Measurements from ENCODE around the gene DYNLRB1. TPM values are rescaled to one million over a fixed set of nuclear protein-coding genes. Genes with fewer than 3 reads are reported as not detected.

The DYNLRB1 gene
- total RNA-seq, 2 donors from 2014 or later: 106 to 107 TPM

GRCh38 chr20:34578521-34578920 is 62.3 kb downstream of the DYNLRB1 start:
- no peak for DNase-seq
- H3K4me1 ChIP-seq: peaks cover 12% of the 10 kb centered on the region
- intact Hi-C loops (cut with DNase I): loop anchor here (5.0 kb wide), 1 partner anchor 189 kb away; no protein-coding TSS in a partner anchor
- TF ChIP-seq, protein P1, sequence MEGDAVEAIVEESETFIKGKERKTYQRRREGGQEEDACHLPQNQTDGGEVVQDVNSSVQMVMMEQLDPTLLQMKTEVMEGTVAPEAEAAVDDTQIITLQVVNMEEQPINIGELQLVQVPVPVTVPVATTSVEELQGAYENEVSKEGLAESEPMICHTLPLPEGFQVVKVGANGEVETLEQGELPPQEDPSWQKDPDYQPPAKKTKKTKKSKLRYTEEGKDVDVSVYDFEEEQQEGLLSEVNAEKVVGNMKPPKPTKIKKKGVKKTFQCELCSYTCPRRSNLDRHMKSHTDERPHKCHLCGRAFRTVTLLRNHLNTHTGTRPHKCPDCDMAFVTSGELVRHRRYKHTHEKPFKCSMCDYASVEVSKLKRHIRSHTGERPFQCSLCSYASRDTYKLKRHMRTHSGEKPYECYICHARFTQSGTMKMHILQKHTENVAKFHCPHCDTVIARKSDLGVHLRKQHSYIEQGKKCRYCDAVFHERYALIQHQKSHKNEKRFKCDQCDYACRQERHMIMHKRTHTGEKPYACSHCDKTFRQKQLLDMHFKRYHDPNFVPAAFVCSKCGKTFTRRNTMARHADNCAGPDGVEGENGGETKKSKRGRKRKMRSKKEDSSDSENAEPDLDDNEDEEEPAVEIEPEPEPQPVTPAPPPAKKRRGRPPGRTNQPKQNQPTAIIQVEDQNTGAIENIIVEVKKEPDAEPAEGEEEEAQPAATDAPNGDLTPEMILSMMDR (IDR thresholded peaks at IDR 0.05): no peak
- H3K36me3 ChIP-seq: no peaks in the 10 kb centered on the region
- H3K9ac ChIP-seq (ENCODE audit: low read depth in 2 of 2, low read length in 2 of 2): no peak overlapping the region
- H3K27me3 ChIP-seq: no peaks in the 10 kb centered on the region
- H3K4me3 ChIP-seq: no peak overlapping the region
- no peaks in the 10 kb centered on the region for H3K9me3 ChIP-seq
- H3K27ac ChIP-seq: no peak overlapping the region

GRCh38 chr20:34579191-34579978 is 63.2 kb downstream of the DYNLRB1 start:
- TF ChIP-seq, protein P1 (IDR thresholded peaks at IDR 0.05): peak; percentile 52
- no peaks in the 10 kb centered on the region for H3K27me3 ChIP-seq
- H3K36me3 ChIP-seq: no peaks in the 10 kb centered on the region
- H3K4me1 ChIP-seq: peaks cover 12% of the 10 kb centered on the region
- no peak overlapping the region for H3K4me3 ChIP-seq
- intact Hi-C loops (cut with DNase I): loop anchor here (5.0 kb wide), 1 partner anchor 188 kb away; no protein-coding TSS in a partner anchor
- H3K9ac ChIP-seq (ENCODE audit: low read depth in 2 of 2, low read length in 2 of 2): peak overlapping the region in 1 of 2 donors; percentile 43
- peak overlapping the region; percentile 34 for H3K27ac ChIP-seq
- no peaks in the 10 kb centered on the region for H3K9me3 ChIP-seq
- peak; percentile 85 for DNase-seq

- no peak overlapping the region for H3K4me3 ChIP-seq
- DNase-seq: peak; percentile 68
- TF ChIP-seq, protein P1 (IDR thresholded peaks at IDR 0.05): no peak
- intact Hi-C loops (cut with DNase I): loop anchor here (5.0 kb wide), 2 partner anchors 127 to 187 kb away; no protein-coding TSS in a partner anchor
- peaks cover 12% of the 10 kb centered on the region for H3K4me1 ChIP-seq
- peak overlapping the region in 1 of 2 donors; percentile 32 for H3K9ac ChIP-seq (ENCODE audit: low read depth in 2 of 2, low read length in 2 of 2)
- no peaks in the 10 kb centered on the region for H3K27me3 ChIP-seq
- H3K27ac ChIP-seq: peak overlapping the region; percentile 34
- no peaks in the 10 kb centered on the region for H3K36me3 ChIP-seq
- no peaks in the 10 kb centered on the region for H3K9me3 ChIP-seq
Measured at GRCh38 chr20:34579979-34580940, 64.0 kb downstream of the DYNLRB1 start.

DNA sequence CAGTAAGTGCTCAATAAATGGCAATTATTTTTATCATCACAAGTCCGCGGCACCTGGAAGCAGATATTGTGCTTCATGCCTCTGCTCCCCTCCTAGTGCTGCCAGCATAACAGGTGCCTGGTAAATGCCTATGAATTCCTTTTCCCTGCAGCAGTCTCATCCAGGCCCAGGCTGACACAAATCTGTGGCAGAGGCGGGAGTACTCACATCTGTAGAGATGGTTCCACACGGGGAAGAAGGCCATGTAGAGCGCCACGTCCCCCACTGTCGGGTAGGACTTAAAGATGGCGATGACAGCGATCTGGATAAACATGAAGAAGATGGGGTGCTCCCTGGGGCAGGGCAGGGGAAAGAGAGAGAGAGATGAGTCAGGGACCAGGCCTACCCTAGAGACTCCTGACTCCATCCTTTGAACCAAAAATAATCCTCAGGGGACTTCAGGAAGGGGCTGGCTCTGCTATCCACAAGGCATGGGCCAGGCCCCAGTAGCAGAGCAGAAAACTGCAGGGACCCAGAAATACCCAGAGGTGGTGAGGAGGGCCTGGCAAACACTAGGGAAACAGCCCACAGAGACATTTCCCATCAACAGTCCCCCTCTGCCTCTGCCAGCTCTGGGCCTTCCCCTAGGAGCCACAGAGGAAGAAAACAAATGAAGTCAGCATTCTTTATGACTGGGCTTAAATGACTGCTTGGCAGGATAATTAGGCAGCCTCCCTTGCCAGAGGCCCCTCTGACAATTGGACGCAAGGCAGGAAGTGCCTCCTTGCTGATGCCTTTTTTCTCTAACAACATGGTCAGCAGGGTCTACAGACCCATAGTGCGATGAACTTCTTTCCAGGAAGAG is 65.3 kb downstream of the DYNLRB1 start:
- Histone ChIP-seq H3K36me3 (no peaks in the 10 kb centered on the region), H3K9me3 (no peaks in the 10 kb centered on the region), H3K4me3 (no peak overlapping the region), H3K27me3 (no peaks in the 10 kb centered on the region), H3K27ac (peak overlapping the region; percentile 13), H3K4me1 (peaks cover 12% of the 10 kb centered on the region), H3K9ac (ENCODE audit: low read depth in 2 of 2, low read length in 2 of 2) (no peak overlapping the region)
- no peak for DNase-seq
- TF ChIP-seq, protein P1 (IDR thresholded peaks at IDR 0.05): no peak
- intact Hi-C loops (cut with DNase I): loop anchor here (5.0 kb wide), 1 partner anchor 126 kb away; no protein-coding TSS in a partner anchor

Measured in colonic mucosa (tissue), 4 donors.